HepG2 (cell line): ENCODE data around the gene TOMM20. TPM values are rescaled to one million over a fixed set of nuclear protein-coding genes. Genes with fewer than 3 reads are reported as not detected.

Experiments
- AHR ChIP-seq: IDR thresholded peaks from 2 replicates; pipeline ENCODE4 v1.6.1; 2018; ENCODE audit warnings: missing genetic modification reagents, missing compliant biosample characterization
- CBX2 ChIP-seq, 2 experiments: fragments of 200-600 bp in 1 of 2; sonication (generic); formaldehyde crosslinking in 1 of 2; IDR thresholded peaks; 2 replicates each; pipeline versions ENCODE4 v1.7.0 to v1.8.1; 2018 to 2022; ENCODE audit warnings: low read depth in 2 of 2, low read length in 1 of 2, mild to moderate bottlenecking in 1 of 2, missing genetic modification reagents in 1 of 2
- JARID2 ChIP-seq: sonication (generic); formaldehyde crosslinking; IDR thresholded peaks from 2 replicates; pipeline ENCODE4 v1.8.1; 2023; ENCODE audit warnings: missing genetic modification reagents, inconsistent platforms; ENCODE audit not compliant: insufficient replicate concordance
- MIER3 ChIP-seq: IDR thresholded peaks from 2 replicates; pipeline ENCODE4 v1.6.1; 2016; ENCODE audit warnings: missing compliant biosample characterization, borderline replicate concordance
- RELA ChIP-seq: sonication (generic); formaldehyde crosslinking; IDR thresholded peaks from 2 replicates; pipeline ENCODE4 v1.4.0; 2020; ENCODE audit warnings: missing genetic modification reagents
- REPIN1 ChIP-seq: sonication (generic); formaldehyde crosslinking; IDR thresholded peaks from 2 replicates; pipeline ENCODE4 v1.8.0; 2022; ENCODE audit warnings: missing genetic modification reagents, low read depth, mild to moderate bottlenecking, borderline replicate concordance
- RORA ChIP-seq: sonication (generic); formaldehyde crosslinking; IDR thresholded peaks from 2 replicates; pipeline ENCODE4 v1.5.0; 2020; ENCODE audit warnings: mild to moderate bottlenecking, missing genetic modification reagents, moderate library complexity
- SCMH1 ChIP-seq: sonication (generic); formaldehyde crosslinking; IDR thresholded peaks from 2 replicates; pipeline ENCODE4 v1.9.0; 2021; ENCODE audit warnings: missing genetic modification reagents, mild to moderate bottlenecking, borderline replicate concordance
- YY1 ChIP-seq: IDR thresholded peaks from 2 replicates; pipeline ENCODE4 v1.6.1; 2011; ENCODE audit warnings: low read length, low read depth, moderate library complexity, mild to moderate bottlenecking; ENCODE audit not compliant: insufficient read depth, insufficient replicate concordance
- ZMYM4 ChIP-seq: sonication (generic); formaldehyde crosslinking; IDR thresholded peaks from 2 replicates; pipeline ENCODE4 v1.8.1; 2023; ENCODE audit warnings: mild to moderate bottlenecking, missing genetic modification reagents
- ZNF136 ChIP-seq: sonication (generic); formaldehyde crosslinking; IDR thresholded peaks from 2 replicates; pipeline ENCODE4 v1.8.1; 2022; ENCODE audit warnings: low read depth, mild to moderate bottlenecking, moderate library complexity, missing genetic modification reagents
- ZNF180 ChIP-seq: sonication (generic); formaldehyde crosslinking; IDR thresholded peaks from 2 replicates; pipeline ENCODE4 v1.4.0; 2020; ENCODE audit warnings: low read depth, missing genetic modification reagents, borderline replicate concordance
- ZNF670 ChIP-seq: sonication (generic); formaldehyde crosslinking; IDR thresholded peaks from 2 replicates; pipeline ENCODE4 v1.8.0; 2022; ENCODE audit warnings: mild to moderate bottlenecking, missing genetic modification reagents, borderline replicate concordance
- ZNF709 ChIP-seq: sonication (generic); formaldehyde crosslinking; IDR thresholded peaks from 2 replicates; pipeline ENCODE4 v1.5.0; 2020; ENCODE audit warnings: mild to moderate bottlenecking, missing genetic modification reagents
- ZNF782 ChIP-seq: sonication (generic); formaldehyde crosslinking; IDR thresholded peaks from 2 replicates; pipeline ENCODE4 v1.4.0; 2020; ENCODE audit warnings: missing genetic modification reagents, mild to moderate bottlenecking, borderline replicate concordance
- ZNF841 ChIP-seq: sonication (generic); formaldehyde crosslinking; IDR thresholded peaks from 2 replicates; pipeline ENCODE4 v1.8.1; 2023; ENCODE audit warnings: missing genetic modification reagents, borderline replicate concordance
- polyA plus RNA-seq, 8 experiments: library from polyadenylated mRNA; depleted of rRNA in 3 of 8; stranded (reverse) in 7 of 8; unstranded in 1 of 8; fragments of >200 nt; fragmentation: Illumina TruSeq in 4 of 8; extraction: Trizol in 4 of 8; gene quantifications; 2 replicates each; pipeline versions ENCODE4 v1.2.1 to v1.2.3, GENCODE V29; 2011 to 2016; ENCODE audit warnings: low read depth in 4 of 8, missing spikeins in 1 of 8, mixed read lengths in 1 of 8; ENCODE audit not compliant: insufficient read depth in 1 of 8
- total RNA-seq, 5 experiments: library from RNA; depleted of rRNA; stranded (reverse); fragments of >200 nt; fragmentation: Illumina TruSeq; extraction: Trizol; gene quantifications; 2 replicates each; pipeline ENCODE4 v1.2.3, GENCODE V29; 2016; ENCODE audit warnings: low read depth in 1 of 5
- TF ChIP-seq, protein P1 (sequence below): sonication (generic); formaldehyde crosslinking; IDR thresholded peaks from 2 replicates; pipeline ENCODE4 v1.4.0; 2020; ENCODE audit warnings: mild to moderate bottlenecking, missing genetic modification reagents
- TF ChIP-seq, protein P2 (sequence below), 2 experiments: sonication (generic) in 1 of 2; formaldehyde crosslinking in 1 of 2; IDR thresholded peaks; 2 replicates each; pipeline versions ENCODE4 v1.4.0 to v1.6.1; 2018 to 2020; ENCODE audit warnings: missing genetic modification reagents in 2 of 2, borderline replicate concordance in 1 of 2, low read depth in 1 of 2, mild to moderate bottlenecking in 1 of 2, missing biosample characterization in 1 of 2
- TF ChIP-seq, protein P3 (sequence below): sonication (generic); formaldehyde crosslinking; IDR thresholded peaks from 2 replicates; pipeline ENCODE4 v1.8.0; 2022; ENCODE audit warnings: missing genetic modification reagents, mild to moderate bottlenecking, borderline replicate concordance
- TF ChIP-seq, protein P4 (sequence below): fragments of 450-650 bp; IDR thresholded peaks from 2 replicates; pipeline ENCODE4 v1.6.1; 2016
- TF ChIP-seq, protein P5 (sequence below): sonication (generic); formaldehyde crosslinking; IDR thresholded peaks from 2 replicates; pipeline ENCODE4 v1.5.0; 2020; ENCODE audit warnings: mild to moderate bottlenecking, low read depth, missing genetic modification reagents, borderline replicate concordance
- TF ChIP-seq, protein P6 (sequence below): sonication (generic); formaldehyde crosslinking; IDR thresholded peaks from 2 replicates; pipeline ENCODE4 v1.8.1; 2023; ENCODE audit warnings: mild to moderate bottlenecking, missing genetic modification reagents, borderline replicate concordance

TOMM20 gene
- total and polyA plus RNA-seq, 2 of the 13 experiments (the other 11 are each of a cell fraction or from before 2014, with no cell fraction given) = 153 to 376 TPM

DNA sequence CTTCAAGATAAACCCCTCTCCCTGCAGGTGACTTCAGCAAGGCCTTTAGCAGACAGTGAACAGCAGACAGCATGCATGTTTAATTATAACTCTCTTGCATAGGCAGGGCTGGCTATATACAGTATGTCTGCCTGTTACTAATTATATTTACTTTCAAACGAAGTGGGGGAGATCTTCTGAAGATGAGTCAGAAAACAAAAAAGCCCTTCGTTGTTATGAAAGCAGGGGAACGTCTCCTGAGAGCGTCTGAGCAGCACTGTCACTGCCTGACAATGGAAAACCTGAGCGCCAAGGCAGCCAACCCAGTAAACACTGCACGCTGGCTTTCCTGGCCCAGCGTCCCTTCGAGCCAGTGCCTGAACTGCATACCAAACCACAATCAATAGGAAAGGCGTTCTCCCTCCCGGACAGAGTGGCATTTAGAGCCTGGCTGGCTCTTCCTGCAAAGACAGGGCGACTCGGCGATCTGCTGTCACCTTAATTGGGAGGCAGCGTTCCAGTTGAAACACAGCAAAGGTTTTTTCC lies 54.1 kb downstream of the TOMM20 start (continued):
- no peak; the same call in 1 of the 2 replicates for TF ChIP-seq ZNF841 (CRISPR knock-in tag)
- no peak for TF ChIP-seq ZNF782
- TF ChIP-seq AHR = no peak
- TF ChIP-seq RELA (CRISPR knock-in tag) = no peak
- 0 out of 2 replicates have a peak, but pooled peaks have one; percentile 15 for TF ChIP-seq ZNF136
- no peak for TF ChIP-seq MIER3 (CRISPR knock-in tag)
- no peak for TF ChIP-seq CBX2 (IDR thresholded peaks at IDR 0.05; ENCODE audit: low read depth, low read length)
- TF ChIP-seq CBX2 (CRISPR knock-in tag; IDR thresholded peaks at IDR 0.05; ENCODE audit: low read depth) = no peak
- TF ChIP-seq, protein P1, sequence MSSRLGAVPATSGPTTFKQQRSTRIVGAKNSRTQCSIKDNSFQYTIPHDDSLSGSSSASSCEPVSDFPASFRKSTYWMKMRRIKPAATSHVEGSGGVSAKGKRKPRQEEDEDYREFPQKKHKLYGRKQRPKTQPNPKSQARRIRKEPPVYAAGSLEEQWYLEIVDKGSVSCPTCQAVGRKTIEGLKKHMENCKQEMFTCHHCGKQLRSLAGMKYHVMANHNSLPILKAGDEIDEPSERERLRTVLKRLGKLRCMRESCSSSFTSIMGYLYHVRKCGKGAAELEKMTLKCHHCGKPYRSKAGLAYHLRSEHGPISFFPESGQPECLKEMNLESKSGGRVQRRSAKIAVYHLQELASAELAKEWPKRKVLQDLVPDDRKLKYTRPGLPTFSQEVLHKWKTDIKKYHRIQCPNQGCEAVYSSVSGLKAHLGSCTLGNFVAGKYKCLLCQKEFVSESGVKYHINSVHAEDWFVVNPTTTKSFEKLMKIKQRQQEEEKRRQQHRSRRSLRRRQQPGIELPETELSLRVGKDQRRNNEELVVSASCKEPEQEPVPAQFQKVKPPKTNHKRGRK (CRISPR knock-in tag) = no peak
- no peak for TF ChIP-seq SCMH1 (CRISPR knock-in tag)
- TF ChIP-seq, protein P2, sequence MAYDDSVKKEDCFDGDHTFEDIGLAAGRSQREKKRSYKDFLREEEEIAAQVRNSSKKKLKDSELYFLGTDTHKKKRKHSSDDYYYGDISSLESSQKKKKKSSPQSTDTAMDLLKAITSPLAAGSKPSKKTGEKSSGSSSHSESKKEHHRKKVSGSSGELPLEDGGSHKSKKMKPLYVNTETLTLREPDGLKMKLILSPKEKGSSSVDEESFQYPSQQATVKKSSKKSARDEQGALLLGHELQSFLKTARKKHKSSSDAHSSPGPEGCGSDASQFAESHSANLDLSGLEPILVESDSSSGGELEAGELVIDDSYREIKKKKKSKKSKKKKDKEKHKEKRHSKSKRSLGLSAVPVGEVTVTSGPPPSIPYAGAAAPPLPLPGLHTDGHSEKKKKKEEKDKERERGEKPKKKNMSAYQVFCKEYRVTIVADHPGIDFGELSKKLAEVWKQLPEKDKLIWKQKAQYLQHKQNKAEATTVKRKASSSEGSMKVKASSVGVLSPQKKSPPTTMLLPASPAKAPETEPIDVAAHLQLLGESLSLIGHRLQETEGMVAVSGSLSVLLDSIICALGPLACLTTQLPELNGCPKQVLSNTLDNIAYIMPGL (CRISPR knock-in tag; IDR thresholded peaks at IDR 0.05; ENCODE audit: borderline replicate concordance in 1 of 2, low read depth in 1 of 2) = no peak; a peak in 1 of 4 replicates
- TF ChIP-seq ZNF709 (CRISPR knock-in tag) = peak; percentile 2; the same call in 1 of the 2 replicates
- TF ChIP-seq, protein P3, sequence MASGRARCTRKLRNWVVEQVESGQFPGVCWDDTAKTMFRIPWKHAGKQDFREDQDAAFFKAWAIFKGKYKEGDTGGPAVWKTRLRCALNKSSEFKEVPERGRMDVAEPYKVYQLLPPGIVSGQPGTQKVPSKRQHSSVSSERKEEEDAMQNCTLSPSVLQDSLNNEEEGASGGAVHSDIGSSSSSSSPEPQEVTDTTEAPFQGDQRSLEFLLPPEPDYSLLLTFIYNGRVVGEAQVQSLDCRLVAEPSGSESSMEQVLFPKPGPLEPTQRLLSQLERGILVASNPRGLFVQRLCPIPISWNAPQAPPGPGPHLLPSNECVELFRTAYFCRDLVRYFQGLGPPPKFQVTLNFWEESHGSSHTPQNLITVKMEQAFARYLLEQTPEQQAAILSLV (CRISPR knock-in tag) = no peak; the same call in 1 of the 2 replicates
- TF ChIP-seq YY1 = no peak
- no peak for TF ChIP-seq ZNF180 (CRISPR knock-in tag)
- TF ChIP-seq, protein P4, sequence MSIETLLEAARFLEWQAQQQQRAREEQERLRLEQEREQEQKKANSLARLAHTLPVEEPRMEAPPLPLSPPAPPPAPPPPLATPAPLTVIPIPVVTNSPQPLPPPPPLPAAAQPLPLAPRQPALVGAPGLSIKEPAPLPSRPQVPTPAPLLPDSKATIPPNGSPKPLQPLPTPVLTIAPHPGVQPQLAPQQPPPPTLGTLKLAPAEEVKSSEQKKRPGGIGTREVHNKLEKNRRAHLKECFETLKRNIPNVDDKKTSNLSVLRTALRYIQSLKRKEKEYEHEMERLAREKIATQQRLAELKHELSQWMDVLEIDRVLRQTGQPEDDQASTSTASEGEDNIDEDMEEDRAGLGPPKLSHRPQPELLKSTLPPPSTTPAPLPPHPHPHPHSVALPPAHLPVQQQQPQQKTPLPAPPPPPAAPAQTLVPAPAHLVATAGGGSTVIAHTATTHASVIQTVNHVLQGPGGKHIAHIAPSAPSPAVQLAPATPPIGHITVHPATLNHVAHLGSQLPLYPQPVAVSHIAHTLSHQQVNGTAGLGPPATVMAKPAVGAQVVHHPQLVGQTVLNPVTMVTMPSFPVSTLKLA = no peak
- TF ChIP-seq ZMYM4 (CRISPR knock-in tag) = peak; percentile 28; the same call in 1 of the 2 replicates
- TF ChIP-seq REPIN1 (CRISPR knock-in tag) = no peak
- 0 out of 2 replicates have a peak, but pooled peaks have one; percentile 14 for TF ChIP-seq RORA (CRISPR knock-in tag)
- TF ChIP-seq, protein P5, sequence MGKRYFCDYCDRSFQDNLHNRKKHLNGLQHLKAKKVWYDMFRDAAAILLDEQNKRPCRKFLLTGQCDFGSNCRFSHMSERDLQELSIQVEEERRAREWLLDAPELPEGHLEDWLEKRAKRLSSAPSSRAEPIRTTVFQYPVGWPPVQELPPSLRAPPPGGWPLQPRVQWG (CRISPR knock-in tag) = no peak
- TF ChIP-seq JARID2 (CRISPR knock-in tag) = no peak
- TF ChIP-seq, protein P6, sequence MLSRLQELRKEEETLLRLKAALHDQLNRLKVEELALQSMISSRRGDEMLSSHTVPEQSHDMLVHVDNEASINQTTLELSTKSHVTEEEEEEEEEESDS (CRISPR knock-in tag) = no peak; the same call in 1 of the 2 replicates
- TF ChIP-seq ZNF670 (CRISPR knock-in tag) = no peak
